Parathyroid adenoma (tissue), 2 donors: Measurements from ENCODE around the gene PARP8.

ENCODE experiments used
- H2AFZ ChIP-seq: fragments of 300-600 bp; sonication (generic); one replicate; pipeline ENCODE4 v1.7.0; 2017; ENCODE audit warnings: antibody characterized with exemption, mild to moderate bottlenecking
- H3K27ac ChIP-seq: fragments of 300-600 bp; sonication (generic); one replicate; pipeline ENCODE4 v1.7.0; 2017
- H3K27me3 ChIP-seq: fragments of 300-600 bp; sonication (generic); one replicate; pipeline ENCODE4 v1.7.0; 2017; ENCODE audit warnings: low read length; ENCODE audit not compliant: control insufficient read depth, insufficient read depth
- H3K36me3 ChIP-seq: fragments of 300-600 bp; sonication (generic); one replicate; pipeline ENCODE4 v1.7.0; 2017; ENCODE audit warnings: low read length; ENCODE audit not compliant: control insufficient read depth, insufficient read depth
- H3K4me1 ChIP-seq: fragments of 300-600 bp; sonication (generic); one replicate; pipeline ENCODE4 v1.7.0; 2017; ENCODE audit warnings: control low read depth
- H3K4me2 ChIP-seq: fragments of 300-600 bp; sonication (generic); one replicate; pipeline ENCODE4 v1.7.0; 2017; ENCODE audit warnings: low read length
- H3K4me3 ChIP-seq: fragments of 300-600 bp; sonication (generic); one replicate; pipeline ENCODE4 v1.7.0; 2017; ENCODE audit warnings: low read depth, low read length
- H3K79me2 ChIP-seq: fragments of 300-600 bp; sonication (generic); one replicate; pipeline ENCODE4 v1.7.0; 2017; ENCODE audit warnings: control low read depth
- H3K9ac ChIP-seq: fragments of 300-600 bp; sonication (generic); one replicate; pipeline ENCODE4 v1.7.0; 2017; ENCODE audit warnings: mild to moderate bottlenecking
- H3K9me3 ChIP-seq: fragments of 300-600 bp; sonication (generic); one replicate; pipeline ENCODE4 v1.7.0; 2017; ENCODE audit warnings: low read length; ENCODE audit not compliant: control insufficient read depth
- CTCF ChIP-seq: fragments of 300-600 bp; sonication (generic); IDR thresholded peaks from one replicate; pipeline ENCODE4 v1.7.0; 2017; ENCODE audit warnings: antibody characterized with exemption, mild to moderate bottlenecking
- donor health status: primary hyperparathyroidism.

Gene PARP8

GRCh38 chr5:50647726-50648125, 18.7 kb upstream of the PARP8 start:
- Histone ChIP-seq H3K9ac (no peak overlapping the region), H3K9me3 (no peaks in the 10 kb centered on the region), H3K4me2 (no peak overlapping the region), H3K79me2 (no peaks in the 10 kb centered on the region), H3K4me3 (no peak overlapping the region), H3K27ac (no peak overlapping the region), H3K27me3 (no peaks in the 10 kb centered on the region), H3K4me1 (peaks cover 4% of the 10 kb centered on the region), H3K36me3 (no peaks in the 10 kb centered on the region), H2AFZ (peak overlapping the region; percentile 72)
- no peak for TF ChIP-seq CTCF

GRCh38 chr5:50653946-50654345, 12.5 kb upstream of the PARP8 start:
- no peak overlapping the region for H2AFZ ChIP-seq
- no peak for TF ChIP-seq CTCF
- no peak overlapping the region for H3K4me3 ChIP-seq
- H3K36me3 ChIP-seq = no peaks in the 10 kb centered on the region
- no peak overlapping the region for H3K27ac ChIP-seq
- H3K27me3 ChIP-seq = no peaks in the 10 kb centered on the region
- H3K4me2 ChIP-seq = no peak overlapping the region
- H3K79me2 ChIP-seq = peaks cover 3% of the 10 kb centered on the region
- no peak overlapping the region for H3K9ac ChIP-seq
- H3K4me1 ChIP-seq = peaks cover 7% of the 10 kb centered on the region
- no peaks in the 10 kb centered on the region for H3K9me3 ChIP-seq

GRCh38 chr5:50655067-50655809, 11.2 kb upstream of the PARP8 start:
- H3K9me3 ChIP-seq = no peaks in the 10 kb centered on the region
- H3K4me3 ChIP-seq = no peak overlapping the region
- H3K4me2 ChIP-seq = no peak overlapping the region
- H3K4me1 ChIP-seq = peaks cover 7% of the 10 kb centered on the region
- no peaks in the 10 kb centered on the region for H3K27me3 ChIP-seq
- peak overlapping the region; percentile 28 for H2AFZ ChIP-seq
- no peaks in the 10 kb centered on the region for H3K36me3 ChIP-seq
- H3K27ac ChIP-seq = no peak overlapping the region
- H3K79me2 ChIP-seq = peaks cover 3% of the 10 kb centered on the region
- no peak for TF ChIP-seq CTCF
- no peak overlapping the region for H3K9ac ChIP-seq

GRCh38 chr5:50655810-50656205, 10.6 kb upstream of the PARP8 start:
- Histone ChIP-seq H3K9ac (no peak overlapping the region), H3K4me1 (peaks cover 3% of the 10 kb centered on the region), H2AFZ (peak overlapping the region; percentile 28), H3K27me3 (no peaks in the 10 kb centered on the region), H3K4me3 (no peak overlapping the region), H3K9me3 (no peaks in the 10 kb centered on the region), H3K79me2 (peaks cover 3% of the 10 kb centered on the region), H3K27ac (no peak overlapping the region), H3K36me3 (no peaks in the 10 kb centered on the region), H3K4me2 (no peak overlapping the region)
- no peak for TF ChIP-seq CTCF

GRCh38 chr5:50657044-50657443, 9.4 kb upstream of the PARP8 start:
- H3K36me3 ChIP-seq = no peaks in the 10 kb centered on the region
- no peak overlapping the region for H3K27ac ChIP-seq
- no peaks in the 10 kb centered on the region for H3K27me3 ChIP-seq
- no peak overlapping the region for H3K4me3 ChIP-seq
- H3K9me3 ChIP-seq = no peaks in the 10 kb centered on the region
- TF ChIP-seq CTCF = no peak
- H3K4me2 ChIP-seq = no peak overlapping the region
- H2AFZ ChIP-seq = peak overlapping the region; percentile 18
- peaks cover 3% of the 10 kb centered on the region for H3K79me2 ChIP-seq
- H3K9ac ChIP-seq = no peak overlapping the region
- H3K4me1 ChIP-seq = peaks cover 3% of the 10 kb centered on the region
